Endometrium (tissue), 2 donors: ENCODE data around the gene HOXD13.

Experiments
- FAIRE-seq: peaks from 2 replicates; lab custom pipeline; 2012; peaks lifted over from hg19 to GRCh38; lab: Jason Lieb, UNC
- donor health status: control.
- donor health status: control.

Gene HOXD13

DNA sequence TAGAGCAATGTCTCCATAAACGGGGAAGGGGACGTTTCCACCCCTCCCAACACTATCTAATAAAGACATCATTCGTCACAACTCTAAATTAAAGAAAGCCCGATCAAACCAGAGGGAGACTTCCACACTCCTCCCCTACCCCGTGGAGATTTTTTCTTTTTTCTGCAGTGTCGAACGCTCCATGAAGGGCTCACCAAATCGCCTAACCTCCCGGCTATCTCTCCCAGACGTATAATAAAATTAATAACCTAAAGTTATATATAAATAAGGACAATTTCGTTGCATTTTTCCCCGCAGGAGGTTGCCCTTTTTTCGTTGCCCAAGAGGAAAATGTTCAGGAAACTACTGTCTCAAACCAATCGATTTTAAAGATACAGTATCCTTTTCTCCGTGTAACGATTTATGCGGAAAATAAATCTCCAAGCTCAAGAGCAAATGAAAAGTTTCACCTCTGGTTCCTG lies 11.1 kb upstream of the HOXD13 start:
- FAIRE-seq, result no peak

DNA sequence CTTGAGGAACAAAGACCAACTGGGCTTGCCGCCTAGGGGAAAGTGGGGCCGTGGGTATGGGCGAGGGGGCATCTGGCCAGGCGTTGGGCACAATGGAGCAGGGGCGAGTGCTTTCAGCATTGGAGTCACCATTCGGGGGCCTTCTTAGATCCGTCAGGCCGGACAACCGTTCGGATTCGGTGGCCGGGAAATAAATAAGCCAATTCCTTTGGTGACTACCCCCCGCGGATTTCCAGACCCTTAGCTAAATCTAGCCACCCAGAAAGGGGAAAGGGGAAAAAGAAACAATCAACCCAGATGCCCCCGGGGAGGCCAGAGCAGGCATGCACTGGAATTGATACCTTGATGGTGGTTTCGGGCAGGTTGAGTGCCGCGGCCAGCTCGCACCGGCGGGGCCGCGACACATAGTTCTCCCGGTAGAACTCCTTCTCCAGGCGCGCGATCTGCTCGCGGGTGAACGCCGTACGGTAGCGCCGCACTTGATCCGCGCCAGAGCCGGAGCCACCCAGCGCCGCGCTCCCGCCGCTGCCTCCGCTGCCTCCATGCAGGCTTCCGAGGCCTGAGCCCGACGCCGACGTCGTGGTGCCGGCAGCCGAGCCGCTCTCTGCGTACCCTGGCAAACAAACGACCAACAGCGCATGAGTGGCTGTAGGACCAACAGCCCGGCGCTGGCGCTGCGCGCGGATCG lies 10.5 kb upstream of the HOXD13 start:
- FAIRE-seq, result no peak

GRCh38 chr2:176082525-176082823 lies 10.0 kb upstream of the HOXD13 start:
- FAIRE-seq, result no peak

GRCh38 chr2:176082824-176083751 lies 9.4 kb upstream of the HOXD13 start:
- FAIRE-seq, result no peak

- no peak for FAIRE-seq
Measured at GRCh38 chr2:176083796-176084261, 8.7 kb upstream of the HOXD13 start, which contains the start of gene EVX2. Gene EVX2 (minus strand): TSS chr2:176083962. CDS start chr2:176083776, 186 bp downstream.

DNA sequence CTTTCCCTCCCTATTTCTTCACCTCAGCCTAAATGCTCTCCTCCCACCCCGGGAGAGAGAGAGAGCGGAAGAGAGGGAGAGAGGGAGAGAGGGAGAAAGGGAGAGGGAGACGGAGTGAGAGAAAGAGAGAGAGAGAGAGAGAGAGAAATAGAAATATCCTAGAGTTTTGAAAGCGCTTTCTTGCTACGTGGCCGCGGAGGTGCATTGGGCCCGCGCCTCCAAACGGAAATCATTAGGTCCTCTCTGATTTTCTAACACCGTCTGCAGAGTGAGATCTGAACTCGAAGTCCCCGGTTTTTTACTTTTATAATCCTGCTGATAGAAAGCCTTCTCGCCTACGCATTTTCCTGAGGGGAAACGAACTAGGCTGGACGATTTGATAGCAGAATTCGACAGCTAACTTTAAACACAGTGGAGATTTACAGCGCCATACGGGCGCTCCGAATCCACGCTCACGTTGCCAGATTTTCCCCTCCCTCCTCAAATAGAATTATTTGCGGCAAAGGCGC lies 7.9 kb upstream of the HOXD13 start:
- no peak for FAIRE-seq

- FAIRE-seq, result no peak
Measured at GRCh38 chr2:176085120-176085788, 7.3 kb upstream of the HOXD13 start.

DNA sequence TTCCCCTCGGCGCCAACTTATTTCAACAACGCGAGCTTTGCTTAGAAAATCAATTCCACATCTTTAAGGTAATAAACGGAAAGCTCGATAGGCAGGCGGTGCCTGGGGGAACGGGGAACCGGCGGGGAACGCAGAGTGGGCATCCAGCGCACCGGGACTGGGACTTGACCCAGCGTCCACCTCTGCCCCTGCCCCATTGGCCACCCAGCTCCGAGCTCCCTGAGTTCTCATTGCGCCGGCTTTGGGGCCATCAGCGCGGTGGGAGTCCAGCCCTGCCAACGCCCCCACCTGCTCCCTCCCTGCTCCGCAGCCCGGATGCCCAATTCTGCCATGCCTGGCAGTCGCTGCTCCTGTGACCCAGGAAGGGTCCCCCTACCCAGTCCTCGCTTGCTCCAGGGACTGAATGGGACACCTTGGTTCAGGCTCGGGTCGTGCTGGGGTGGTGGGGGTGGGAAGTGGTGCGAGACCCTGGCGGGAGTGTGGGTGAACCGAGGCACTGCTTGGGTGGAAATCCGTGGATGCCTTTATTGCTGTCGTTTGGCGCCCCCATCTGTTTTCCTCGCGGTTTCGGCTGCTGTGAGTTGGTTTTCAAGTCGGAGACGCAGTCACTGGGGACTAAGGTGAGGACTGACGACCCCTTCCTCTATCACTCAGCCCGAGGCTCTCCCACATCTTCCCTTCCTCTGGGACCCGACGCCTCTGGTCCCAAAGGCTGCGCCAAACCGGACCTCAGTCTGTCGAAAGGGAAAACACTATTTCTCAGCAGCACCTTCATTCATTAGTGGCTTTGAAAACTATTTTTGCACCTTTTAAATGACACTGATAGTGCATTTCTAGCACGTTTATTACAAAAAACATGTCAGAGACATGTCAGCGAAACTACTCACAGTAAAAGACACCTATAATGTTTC lies 6.4 kb upstream of the HOXD13 start:
- no peak for FAIRE-seq

DNA sequence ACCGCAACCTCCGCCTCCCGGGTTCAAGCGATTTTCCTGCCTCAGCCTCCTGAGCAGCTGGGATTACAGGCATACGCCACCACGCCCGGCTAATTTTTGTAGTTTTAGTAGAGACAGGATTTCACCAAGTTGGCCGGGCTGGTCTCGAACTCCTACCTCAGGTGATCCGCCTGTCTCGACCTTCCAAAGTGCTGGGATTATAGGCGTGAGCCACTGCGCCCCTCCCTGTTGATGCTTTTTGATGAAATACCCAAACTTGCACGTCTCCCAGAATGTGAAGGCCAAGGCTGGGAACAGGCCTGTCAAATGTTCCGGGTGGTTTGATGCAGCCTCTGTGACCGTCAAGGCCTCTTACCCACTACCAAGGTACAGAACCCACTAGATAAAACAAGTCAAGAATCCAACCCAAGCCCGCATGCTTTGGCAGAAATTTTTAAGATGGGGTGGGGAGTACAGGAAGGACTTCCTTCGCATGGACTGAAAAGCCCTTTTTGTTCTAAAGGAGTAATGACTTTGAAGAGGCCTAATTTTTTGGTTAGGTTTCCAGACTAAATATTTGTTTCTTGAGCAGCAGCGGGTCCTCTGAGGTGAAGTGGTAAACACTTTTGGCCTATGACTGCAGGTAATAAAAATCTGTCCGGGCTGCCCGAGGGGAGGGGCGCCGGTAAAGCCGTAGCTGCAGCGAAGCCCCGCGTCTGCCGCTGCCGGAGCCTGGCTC lies 5.0 kb upstream of the HOXD13 start:
- no peak for FAIRE-seq

DNA sequence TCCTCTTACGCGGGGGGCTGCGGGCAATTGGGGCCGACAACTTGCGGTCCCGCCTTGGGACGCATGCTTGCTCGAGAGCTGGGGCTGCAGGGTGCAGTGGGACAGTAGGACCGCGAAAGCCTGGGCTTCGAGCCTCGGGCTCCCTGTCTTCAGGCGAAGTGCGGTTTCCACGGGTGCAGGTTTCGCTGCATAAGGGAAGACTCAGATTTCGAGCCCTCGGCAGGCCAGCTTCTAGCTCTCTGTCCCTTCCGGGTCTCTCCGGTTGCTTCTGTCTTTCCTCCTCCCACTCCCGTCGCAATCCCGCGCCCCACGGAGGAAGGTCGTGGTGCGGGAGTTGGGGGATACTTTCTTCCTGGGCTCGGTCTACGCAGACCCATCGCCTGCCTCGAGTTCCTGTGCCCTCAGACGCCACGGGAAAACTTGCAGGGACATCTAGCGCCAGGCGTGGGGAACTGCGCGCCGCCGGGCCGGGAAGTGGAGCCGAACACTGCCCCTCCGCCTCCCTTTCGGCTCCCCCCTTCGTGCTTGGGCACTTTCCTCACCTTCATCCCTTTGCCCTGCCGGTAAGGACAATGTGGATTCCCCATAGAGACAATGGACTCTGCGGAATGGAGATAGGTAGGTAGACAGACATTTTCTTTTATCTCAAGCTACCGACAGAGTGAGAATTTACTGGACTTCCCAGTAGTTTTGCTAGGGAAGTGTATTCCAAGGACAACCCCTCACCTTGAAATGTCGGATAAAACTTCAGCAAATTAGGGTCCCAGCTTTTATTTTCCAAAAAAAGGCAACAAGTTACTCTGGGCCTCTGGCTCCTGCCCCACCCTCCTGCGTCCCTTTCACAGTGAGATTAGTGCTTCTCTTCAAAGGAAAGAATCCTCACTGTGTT lies 4.2 kb upstream of the HOXD13 start:
- no peak for FAIRE-seq

GRCh38 chr2:176088937-176089842 lies 3.3 kb upstream of the HOXD13 start:
- no peak for FAIRE-seq

DNA sequence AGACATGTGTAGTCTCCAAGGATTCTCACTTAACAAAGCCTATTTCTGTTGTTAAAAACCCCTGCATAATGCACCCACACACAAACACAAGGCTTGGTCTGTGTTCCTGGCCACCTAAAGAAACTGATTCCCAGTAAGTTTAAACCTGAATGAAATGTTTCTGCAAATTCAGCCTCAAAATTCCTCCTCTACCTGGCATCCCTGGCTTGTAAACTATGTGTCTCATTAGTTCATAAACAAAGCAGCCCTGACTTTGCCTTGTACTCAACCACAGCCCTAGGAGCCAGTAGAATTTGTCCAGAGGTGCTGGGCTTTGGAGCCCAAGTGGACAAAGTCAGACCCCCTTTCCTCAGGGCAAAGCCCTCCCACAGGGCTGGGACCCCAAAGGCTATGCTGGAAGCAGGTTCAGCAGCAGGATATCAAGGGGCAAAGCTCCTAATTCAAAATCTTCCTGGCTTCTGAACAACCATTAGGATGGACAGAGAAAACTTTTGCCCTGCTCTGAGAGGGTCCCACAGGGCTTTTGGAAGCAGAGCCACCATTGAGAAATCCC lies 2.6 kb upstream of the HOXD13 start:
- FAIRE-seq, result no peak

DNA sequence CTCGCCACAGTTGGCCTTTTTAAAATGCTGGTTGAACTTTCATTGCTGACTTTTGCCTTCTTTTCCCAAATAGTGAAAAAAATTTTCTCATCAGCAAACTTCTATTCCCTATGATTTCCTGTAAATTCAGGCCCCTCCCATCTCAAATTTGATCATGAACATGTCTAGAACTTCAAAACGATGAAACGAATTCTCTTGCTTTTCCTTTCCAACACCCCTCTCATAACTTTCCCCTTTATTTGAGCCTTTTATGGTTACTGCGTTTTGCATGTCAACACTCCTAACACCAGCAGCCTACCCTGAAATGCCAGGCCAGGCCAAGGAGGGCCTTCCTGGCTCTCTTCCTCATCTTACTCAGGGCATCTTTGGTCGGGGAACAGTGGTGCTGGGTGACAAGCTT lies 1.7 kb upstream of the HOXD13 start:
- no peak for FAIRE-seq

DNA sequence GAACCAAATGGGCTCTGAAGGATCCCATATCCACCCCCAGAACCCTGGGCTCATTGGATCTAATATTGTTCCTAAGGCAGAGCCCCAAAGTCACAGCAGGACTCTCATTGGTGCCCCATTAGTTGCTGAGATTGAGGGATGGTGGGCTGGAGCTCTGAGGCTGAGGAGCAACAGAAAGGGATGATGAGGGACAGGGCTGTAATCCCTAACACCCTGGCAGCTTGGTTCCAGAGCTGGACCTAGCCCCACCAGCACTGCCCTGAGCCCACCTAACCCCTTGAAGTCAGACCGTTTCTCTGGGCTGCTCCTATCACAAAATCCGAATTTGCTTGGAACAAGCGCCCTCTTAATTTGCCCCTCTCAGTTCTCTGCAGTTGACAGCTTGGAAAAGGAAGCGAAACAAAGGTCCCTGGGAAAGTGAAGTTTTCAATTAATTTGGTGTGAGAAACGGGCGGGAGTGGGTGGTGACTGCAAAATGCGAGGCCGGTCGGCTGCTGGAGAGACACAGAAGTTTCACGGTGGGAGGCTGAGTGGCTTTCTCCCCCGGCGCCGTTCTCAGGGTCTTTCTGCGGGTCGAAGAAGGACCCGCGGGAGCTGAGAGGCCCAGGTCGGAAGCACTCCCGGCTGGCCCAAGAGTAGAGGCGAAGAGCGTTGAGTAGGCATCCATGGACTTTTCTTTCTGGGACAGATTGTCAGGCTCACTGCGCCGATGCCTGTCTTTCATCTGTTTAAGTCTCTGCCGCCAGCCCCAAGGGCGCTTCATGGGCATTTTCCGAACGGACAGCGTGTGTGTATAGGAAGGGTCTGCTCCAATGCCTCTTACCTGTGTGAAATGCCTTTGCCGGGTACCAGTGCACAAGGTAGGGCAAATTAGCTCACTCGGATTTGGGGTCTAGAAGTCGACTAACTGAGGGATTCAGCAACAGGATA lies 927 bp upstream of the HOXD13 start:
- FAIRE-seq, result no peak

DNA sequence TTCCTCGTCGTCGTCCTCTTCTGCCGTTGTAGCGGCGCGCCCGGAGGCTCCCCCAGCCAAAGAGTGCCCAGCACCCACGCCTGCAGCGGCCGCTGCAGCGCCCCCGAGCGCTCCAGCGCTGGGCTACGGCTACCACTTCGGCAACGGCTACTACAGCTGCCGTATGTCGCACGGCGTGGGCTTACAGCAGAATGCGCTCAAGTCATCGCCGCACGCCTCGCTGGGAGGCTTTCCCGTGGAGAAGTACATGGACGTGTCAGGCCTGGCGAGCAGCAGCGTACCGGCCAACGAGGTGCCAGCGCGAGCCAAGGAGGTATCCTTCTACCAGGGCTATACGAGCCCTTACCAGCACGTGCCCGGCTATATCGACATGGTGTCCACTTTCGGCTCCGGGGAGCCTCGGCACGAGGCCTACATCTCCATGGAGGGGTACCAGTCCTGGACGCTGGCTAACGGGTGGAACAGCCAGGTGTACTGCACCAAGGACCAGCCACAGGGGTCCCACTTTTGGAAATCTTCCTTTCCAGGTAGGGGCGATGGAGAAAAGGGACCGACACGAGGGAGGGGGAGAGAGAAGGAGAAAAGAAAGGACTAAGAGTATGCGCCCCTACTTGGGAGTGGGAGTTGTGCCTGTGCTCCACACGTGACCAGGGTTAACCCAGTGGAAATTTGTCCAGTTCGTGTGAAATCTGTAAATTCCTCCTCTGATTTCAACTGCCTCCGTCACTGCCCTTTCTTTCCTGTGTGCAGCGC lies 800 bp downstream of the HOXD13 start:
- FAIRE-seq, result no peak

DNA sequence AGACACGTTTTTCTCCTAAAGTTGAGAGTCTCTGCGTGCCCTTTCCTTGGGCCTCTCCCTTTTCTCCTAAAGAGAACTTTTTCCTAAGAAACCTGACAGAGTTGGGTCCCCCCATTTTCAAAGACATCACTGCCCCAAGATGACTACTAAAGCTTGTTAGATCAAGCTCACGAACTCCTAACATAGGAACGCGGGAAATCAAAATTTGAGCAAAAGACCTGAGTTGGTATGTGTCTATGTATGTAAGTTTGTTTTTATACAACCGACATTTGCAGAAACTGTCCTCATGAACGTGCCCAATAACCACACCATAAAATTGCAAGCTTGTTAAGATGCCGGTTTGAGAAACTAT lies 1.4 kb downstream of the HOXD13 start:
- FAIRE-seq, result no peak

DNA sequence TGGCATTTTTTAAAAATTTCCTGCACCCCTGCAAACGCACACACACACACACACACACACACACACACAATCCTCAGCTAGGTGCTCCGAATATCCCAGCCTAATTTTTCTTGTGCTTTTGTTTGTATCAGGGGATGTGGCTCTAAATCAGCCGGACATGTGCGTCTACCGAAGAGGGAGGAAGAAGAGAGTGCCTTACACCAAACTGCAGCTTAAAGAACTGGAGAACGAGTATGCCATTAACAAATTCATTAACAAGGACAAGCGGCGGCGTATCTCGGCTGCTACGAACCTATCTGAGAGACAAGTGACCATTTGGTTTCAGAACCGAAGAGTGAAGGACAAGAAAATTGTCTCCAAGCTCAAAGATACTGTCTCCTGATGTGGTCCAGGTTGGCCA lies 1.8 kb downstream of the HOXD13 start:
- no peak for FAIRE-seq
